ENCODE results near the gene TP53TG5.
A peak's percentile ranks its signal among the peaks of the same experiment; 100 is the strongest.

The TP53TG5 gene

DNA sequence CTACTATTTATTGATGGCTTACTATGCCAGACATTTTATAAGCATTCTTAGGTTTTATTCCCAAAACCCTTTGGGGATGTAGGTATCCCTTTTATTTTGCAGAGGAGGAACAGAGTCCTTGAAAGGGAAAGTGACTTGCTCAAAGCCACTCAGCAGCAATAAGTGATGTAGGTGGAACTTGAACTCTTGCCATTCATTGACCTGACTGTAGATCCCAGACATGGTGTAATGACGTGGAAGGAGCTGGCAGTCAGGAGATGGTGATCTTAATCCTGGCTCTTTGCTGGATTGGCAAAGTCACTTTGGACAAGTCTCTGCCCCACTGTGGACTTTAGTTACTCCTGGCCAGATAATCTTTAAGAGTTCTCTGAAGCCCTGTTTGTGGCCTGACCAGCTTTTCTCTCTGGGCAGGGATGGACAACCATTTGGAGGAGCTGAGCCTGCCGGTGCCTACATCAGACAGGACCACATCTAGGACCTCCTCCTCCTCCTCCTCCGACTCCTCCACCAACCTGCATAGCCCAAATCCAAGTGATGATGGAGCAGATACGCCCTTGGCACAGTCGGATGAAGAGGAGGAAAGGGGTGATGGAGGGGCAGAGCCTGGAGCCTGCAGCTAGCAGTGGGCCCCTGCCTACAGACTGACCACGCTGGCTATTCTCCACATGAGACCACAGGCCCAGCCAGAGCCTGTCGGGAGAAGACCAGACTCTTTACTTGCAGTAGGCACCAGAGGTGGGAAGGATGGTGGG is 31.6 kb upstream of the TP53TG5 start:
- Histone ChIP-seq H3K4me1 (ENCODE audit: insufficient read depth, low read length) (no peaks in the 10 kb centered on the region), H3K9me3 (ENCODE audit: low read length) (no peaks in the 10 kb centered on the region), H2AFZ (ENCODE audit: low read depth, low read length) (no peak overlapping the region), H3K27me3 (ENCODE audit: insufficient read depth, low read length) (no peaks in the 10 kb centered on the region), H3K4me3 (ENCODE audit: low read length) (no peak overlapping the region), H3K36me3 (ENCODE audit: insufficient read depth, low read length) (peaks cover 20% of the 10 kb centered on the region)

DNA sequence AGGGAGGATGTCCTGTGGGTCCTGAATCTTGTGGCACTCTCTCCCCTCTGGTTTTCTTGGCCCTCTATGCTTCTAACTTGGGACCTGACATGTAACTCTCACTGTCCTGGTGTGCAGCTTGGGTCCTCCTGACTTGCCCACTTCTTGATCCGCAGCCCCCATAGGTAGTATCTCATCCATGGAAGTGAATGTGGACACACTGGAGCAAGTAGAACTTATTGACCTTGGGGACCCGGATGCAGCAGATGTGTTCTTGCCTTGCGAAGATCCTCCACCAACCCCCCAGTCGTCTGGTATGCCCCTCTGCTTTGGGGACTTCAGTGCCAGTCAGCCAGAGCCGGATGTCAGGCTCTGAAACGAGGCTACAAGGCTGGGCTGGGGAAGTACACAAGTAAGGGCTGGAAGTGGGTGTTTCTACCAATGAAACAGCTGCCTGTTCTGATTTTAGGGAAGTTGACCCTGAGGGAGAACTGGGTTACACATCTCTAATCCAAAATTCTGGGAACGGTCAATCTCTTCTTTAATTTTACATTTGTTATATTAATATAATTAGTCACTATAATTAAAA is 30.6 kb upstream of the TP53TG5 start:
- H3K4me3 ChIP-seq (ENCODE audit: low read length) = no peak overlapping the region
- H3K4me1 ChIP-seq (ENCODE audit: insufficient read depth, low read length) = no peaks in the 10 kb centered on the region
- H2AFZ ChIP-seq (ENCODE audit: low read depth, low read length) = no peak overlapping the region
- H3K27me3 ChIP-seq (ENCODE audit: insufficient read depth, low read length) = no peaks in the 10 kb centered on the region
- peaks cover 20% of the 10 kb centered on the region for H3K36me3 ChIP-seq (ENCODE audit: insufficient read depth, low read length)
- no peaks in the 10 kb centered on the region for H3K9me3 ChIP-seq (ENCODE audit: low read length)

- H3K4me1 ChIP-seq (ENCODE audit: insufficient read depth, low read length) = no peaks in the 10 kb centered on the region
- peak within 1 kb of the TSS; percentile 96 for H2AFZ ChIP-seq (ENCODE audit: low read depth, low read length)
- no peaks in the 10 kb centered on the region for H3K27me3 ChIP-seq (ENCODE audit: insufficient read depth, low read length)
- H3K4me3 ChIP-seq (ENCODE audit: low read length) = peak within 1 kb of the TSS; percentile 88
- no peaks in the 10 kb centered on the region for H3K9me3 ChIP-seq (ENCODE audit: low read length)
- peaks cover 20% of the 10 kb centered on the region for H3K36me3 ChIP-seq (ENCODE audit: insufficient read depth, low read length)
Measured at GRCh38 chr20:45407783-45408645, 29.9 kb upstream of the TP53TG5 start, which contains the start of gene DBNDD2. Gene DBNDD2 (plus strand): TSS chr20:45408289. CDS start chr20:45408468, 179 bp downstream.

DNA sequence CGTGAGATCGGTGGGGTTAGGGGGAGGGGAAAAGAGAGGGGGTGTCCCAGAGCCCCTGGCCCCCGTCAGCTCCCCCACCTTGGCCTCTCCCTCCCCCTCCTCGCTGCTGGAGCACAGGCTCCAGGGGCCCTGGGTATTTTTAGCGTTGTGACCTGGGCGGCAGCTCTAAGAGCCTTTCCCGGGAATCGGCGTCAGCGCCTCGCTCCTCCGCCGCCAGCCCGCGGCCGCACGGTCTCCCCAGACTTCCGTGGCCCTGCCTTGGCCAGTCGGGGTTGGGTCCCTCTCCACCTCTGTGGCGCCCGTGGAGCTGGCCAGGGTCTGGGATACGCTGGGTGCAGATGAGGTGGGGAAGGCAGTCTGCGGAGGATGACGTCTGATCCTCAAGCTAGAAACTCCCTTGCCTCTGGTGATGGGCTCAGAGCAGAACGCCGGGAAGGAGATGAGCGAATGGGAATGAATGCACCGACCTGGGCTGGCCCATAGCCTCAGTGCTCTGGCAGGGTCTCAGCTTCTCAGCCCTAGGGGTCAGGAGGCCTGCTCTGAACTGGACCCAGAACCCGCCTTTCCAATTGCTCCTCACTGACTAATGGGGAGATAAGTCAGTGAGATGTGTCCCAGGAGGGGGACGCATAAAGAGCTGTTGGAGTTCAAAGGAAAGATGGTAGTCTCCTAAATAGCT is 29.1 kb upstream of the TP53TG5 start:
- Histone ChIP-seq H3K4me3 (ENCODE audit: low read length) (peak overlapping the region; percentile 88), H3K36me3 (ENCODE audit: insufficient read depth, low read length) (peaks cover 20% of the 10 kb centered on the region), H3K9me3 (ENCODE audit: low read length) (no peaks in the 10 kb centered on the region), H3K27me3 (ENCODE audit: insufficient read depth, low read length) (no peaks in the 10 kb centered on the region), H3K4me1 (ENCODE audit: insufficient read depth, low read length) (no peaks in the 10 kb centered on the region), H2AFZ (ENCODE audit: low read depth, low read length) (peak overlapping the region; percentile 96)

GRCh38 chr20:45406260-45407066 is 28.3 kb upstream of the TP53TG5 start:
- Histone ChIP-seq H3K9me3 (ENCODE audit: low read length) (no peaks in the 10 kb centered on the region), H3K27me3 (ENCODE audit: insufficient read depth, low read length) (no peaks in the 10 kb centered on the region), H2AFZ (ENCODE audit: low read depth, low read length) (peak overlapping the region; percentile 96), H3K4me1 (ENCODE audit: insufficient read depth, low read length) (no peaks in the 10 kb centered on the region), H3K36me3 (ENCODE audit: insufficient read depth, low read length) (peaks cover 18% of the 10 kb centered on the region), H3K4me3 (ENCODE audit: low read length) (peak overlapping the region; percentile 88)

GRCh38 chr20:45405571-45406259 is 27.6 kb upstream of the TP53TG5 start:
- peak overlapping the region; percentile 96 for H2AFZ ChIP-seq (ENCODE audit: low read depth, low read length)
- peaks cover 15% of the 10 kb centered on the region for H3K36me3 ChIP-seq (ENCODE audit: insufficient read depth, low read length)
- peak overlapping the region; percentile 88 for H3K4me3 ChIP-seq (ENCODE audit: low read length)
- no peaks in the 10 kb centered on the region for H3K27me3 ChIP-seq (ENCODE audit: insufficient read depth, low read length)
- H3K4me1 ChIP-seq (ENCODE audit: insufficient read depth, low read length) = no peaks in the 10 kb centered on the region
- no peaks in the 10 kb centered on the region for H3K9me3 ChIP-seq (ENCODE audit: low read length)

GRCh38 chr20:45404438-45404837 is 26.3 kb upstream of the TP53TG5 start:
- Histone ChIP-seq H3K36me3 (ENCODE audit: insufficient read depth, low read length) (peaks cover 4% of the 10 kb centered on the region), H3K4me1 (ENCODE audit: insufficient read depth, low read length) (no peaks in the 10 kb centered on the region), H3K9me3 (ENCODE audit: low read length) (peaks cover 2% of the 10 kb centered on the region), H2AFZ (ENCODE audit: low read depth, low read length) (no peak overlapping the region), H3K4me3 (ENCODE audit: low read length) (no peak overlapping the region), H3K27me3 (ENCODE audit: insufficient read depth, low read length) (no peaks in the 10 kb centered on the region)

DNA sequence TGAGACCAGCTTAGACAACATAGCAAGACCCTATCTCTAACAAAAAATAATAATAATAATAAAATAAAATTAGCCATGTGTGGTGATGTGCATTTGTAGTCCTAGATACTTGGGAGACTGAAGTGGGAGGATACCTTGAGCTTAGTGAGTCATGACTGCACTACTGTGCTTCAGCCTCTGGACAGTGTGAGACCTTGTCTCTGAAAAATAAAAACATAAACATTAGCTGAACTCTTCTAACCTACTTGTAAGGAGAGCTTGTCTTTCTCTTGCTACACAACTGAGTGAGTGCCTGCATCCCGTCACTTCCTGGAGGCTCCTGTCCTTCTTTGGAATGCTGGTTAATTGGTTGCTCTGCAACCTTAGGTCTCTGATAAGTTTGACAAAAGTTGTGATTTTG is 24.8 kb upstream of the TP53TG5 start:
- H3K9me3 ChIP-seq (ENCODE audit: low read length) = peaks cover 2% of the 10 kb centered on the region
- no peak overlapping the region for H2AFZ ChIP-seq (ENCODE audit: low read depth, low read length)
- H3K27me3 ChIP-seq (ENCODE audit: insufficient read depth, low read length) = no peaks in the 10 kb centered on the region
- no peak overlapping the region for H3K4me3 ChIP-seq (ENCODE audit: low read length)
- H3K36me3 ChIP-seq (ENCODE audit: insufficient read depth, low read length) = no peaks in the 10 kb centered on the region
- no peaks in the 10 kb centered on the region for H3K4me1 ChIP-seq (ENCODE audit: insufficient read depth, low read length)

GRCh38 chr20:45400346-45401031 is 22.4 kb upstream of the TP53TG5 start:
- no peak overlapping the region for H3K4me3 ChIP-seq (ENCODE audit: low read length)
- no peak overlapping the region for H2AFZ ChIP-seq (ENCODE audit: low read depth, low read length)
- H3K36me3 ChIP-seq (ENCODE audit: insufficient read depth, low read length) = no peaks in the 10 kb centered on the region
- peaks cover 2% of the 10 kb centered on the region for H3K9me3 ChIP-seq (ENCODE audit: low read length)
- no peaks in the 10 kb centered on the region for H3K4me1 ChIP-seq (ENCODE audit: insufficient read depth, low read length)
- no peaks in the 10 kb centered on the region for H3K27me3 ChIP-seq (ENCODE audit: insufficient read depth, low read length)

DNA sequence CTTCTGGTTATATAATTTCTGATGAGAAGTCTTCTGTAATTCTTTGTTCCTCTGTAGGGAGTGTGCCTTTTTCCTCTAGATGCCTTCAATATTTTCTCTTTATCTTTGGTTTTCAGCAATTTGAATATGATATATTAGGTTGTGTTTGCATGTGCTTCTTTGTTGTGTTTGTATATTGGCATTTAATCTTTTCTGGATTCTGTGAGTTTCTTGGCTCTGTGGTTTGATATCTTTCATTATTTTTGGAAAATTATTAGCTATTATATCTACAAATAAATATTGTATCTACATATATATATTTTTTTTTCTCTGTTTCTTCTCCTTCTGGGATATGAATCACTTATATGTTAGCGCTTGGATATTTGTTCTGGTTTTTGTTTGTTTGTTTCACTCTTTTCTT is 20.9 kb upstream of the TP53TG5 start:
- Histone ChIP-seq H3K4me3 (ENCODE audit: low read length) (no peak overlapping the region), H2AFZ (ENCODE audit: low read depth, low read length) (no peak overlapping the region), H3K4me1 (ENCODE audit: insufficient read depth, low read length) (no peaks in the 10 kb centered on the region), H3K27me3 (ENCODE audit: insufficient read depth, low read length) (no peaks in the 10 kb centered on the region), H3K36me3 (ENCODE audit: insufficient read depth, low read length) (peaks cover 2% of the 10 kb centered on the region), H3K9me3 (ENCODE audit: low read length) (peaks cover 2% of the 10 kb centered on the region)

DNA sequence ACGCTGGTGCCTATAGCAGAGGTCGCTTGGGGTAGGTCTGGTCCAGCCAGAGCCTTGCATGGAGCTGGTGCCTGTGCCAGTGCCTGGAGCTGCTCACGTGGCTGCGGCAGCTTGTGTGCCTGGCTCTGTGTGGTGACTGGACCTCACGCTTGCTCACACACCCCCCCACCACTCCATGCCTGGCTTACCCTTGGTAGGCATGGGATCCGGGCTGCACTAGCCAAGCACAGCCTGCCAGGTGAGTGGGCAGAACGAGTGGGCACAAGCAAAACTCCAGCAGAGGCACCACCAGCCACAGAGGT is 16.9 kb upstream of the TP53TG5 start:
- no peaks in the 10 kb centered on the region for H3K27me3 ChIP-seq (ENCODE audit: insufficient read depth, low read length)
- H3K9me3 ChIP-seq (ENCODE audit: low read length) = peaks cover 2% of the 10 kb centered on the region
- peaks cover 2% of the 10 kb centered on the region for H3K36me3 ChIP-seq (ENCODE audit: insufficient read depth, low read length)
- H2AFZ ChIP-seq (ENCODE audit: low read depth, low read length) = no peak overlapping the region
- no peak overlapping the region for H3K4me3 ChIP-seq (ENCODE audit: low read length)
- no peaks in the 10 kb centered on the region for H3K4me1 ChIP-seq (ENCODE audit: insufficient read depth, low read length)
